ENCODE measurements around the gene ANKFY1. TPM values are rescaled to one million over a fixed set of nuclear protein-coding genes. Genes with fewer than 3 reads are reported as not detected.

ANKFY1 gene
- total RNA-seq, 4 donors from 2014 or later: 43.3 to 49.8 (median 46.7) TPM

- Histone ChIP-seq H3K36me3 (peaks cover 0 to 11% (median 0%) of the 10 kb centered on the region in 3 donors), H3K4me1 (peaks cover 0 to 33% (median 16%) of the 10 kb centered on the region in 4 donors), H3K4me3 (no peak overlapping the region), H3K27me3 (no peaks in the 10 kb centered on the region), H3K9me3 (no peaks in the 10 kb centered on the region), H3K27ac (no peak overlapping the region)
- WGBS, 2 donors: 86 to 93% methylated on average over 7 of the region's 7 CpGs
- DNase-seq (ENCODE audit: low spot score in 2 of 2): no peak
- TF ChIP-seq CTCF (IDR thresholded peaks at IDR 0.05) (no peak), EP300 (IDR thresholded peaks at IDR 0.05) (no peak), POLR2A (IDR thresholded peaks at IDR 0.05) (no peak)
Observed at GRCh38 chr17:4307179-4307930, 43.6 kb upstream of the ANKFY1 start.

GRCh38 chr17:4305224-4305623, 41.4 kb upstream of the ANKFY1 start:
- DNase-seq (ENCODE audit: low spot score in 2 of 2): no peak
- H3K36me3 ChIP-seq: peaks cover 0 to 18% (median 0%) of the 10 kb centered on the region in 3 donors
- H3K4me1 ChIP-seq: peaks cover 0 to 20% (median 11%) of the 10 kb centered on the region in 4 donors
- no peaks in the 10 kb centered on the region for H3K9me3 ChIP-seq
- no peak overlapping the region for H3K27ac ChIP-seq
- TF ChIP-seq CTCF (IDR thresholded peaks at IDR 0.05) (no peak), POLR2A (IDR thresholded peaks at IDR 0.05) (no peak)
- 87 to 90% methylated on average over 7 of the region's 7 CpGs for WGBS, 2 donors
- H3K27me3 ChIP-seq: no peaks in the 10 kb centered on the region
- no peak overlapping the region for H3K4me3 ChIP-seq

GRCh38 chr17:4304417-4305027, 40.7 kb upstream of the ANKFY1 start:
- Histone ChIP-seq H3K9me3 (no peaks in the 10 kb centered on the region), H3K4me1 (peaks cover 0 to 15% (median 5%) of the 10 kb centered on the region in 4 donors), H3K27ac (no peak overlapping the region), H3K4me3 (no peak overlapping the region), H3K36me3 (peaks cover 0 to 18% (median 0%) of the 10 kb centered on the region in 3 donors), H3K27me3 (no peaks in the 10 kb centered on the region)
- TF ChIP-seq CTCF (IDR thresholded peaks at IDR 0.05): peak; percentile 42 to 68 (median 62)
- TF ChIP-seq POLR2A (IDR thresholded peaks at IDR 0.05): no peak
- peak in 1 of 2 donors; percentile 81 for DNase-seq (ENCODE audit: low spot score in 2 of 2)
- 48 to 49% methylated on average over 6 of the region's 6 CpGs for WGBS, 2 donors

GRCh38 chr17:4301066-4301465, 37.3 kb upstream of the ANKFY1 start:
- Histone ChIP-seq H3K27me3 (no peaks in the 10 kb centered on the region), H3K4me1 (peaks cover 0 to 22% (median 0%) of the 10 kb centered on the region in 4 donors), H3K9me3 (no peaks in the 10 kb centered on the region), H3K36me3 (peaks cover 0 to 10% (median 0%) of the 10 kb centered on the region in 3 donors), H3K27ac (no peak overlapping the region), H3K4me3 (no peak overlapping the region)
- TF ChIP-seq CTCF (IDR thresholded peaks at IDR 0.05) (no peak), POLR2A (IDR thresholded peaks at IDR 0.05) (no peak), EP300 (IDR thresholded peaks at IDR 0.05) (no peak)
- 51 to 64% methylated on average over 5 of the region's 5 CpGs for WGBS, 2 donors
- no peak for DNase-seq (ENCODE audit: low spot score in 2 of 2)

GRCh38 chr17:4297351-4297750, 33.6 kb upstream of the ANKFY1 start:
- no peaks in the 10 kb centered on the region for H3K27me3 ChIP-seq
- no peaks in the 10 kb centered on the region for H3K9me3 ChIP-seq
- H3K4me1 ChIP-seq: peaks cover 0 to 18% (median 0%) of the 10 kb centered on the region in 4 donors
- H3K36me3 ChIP-seq: peaks cover 0 to 14% (median 0%) of the 10 kb centered on the region in 3 donors
- no peak for DNase-seq (ENCODE audit: low spot score in 2 of 2)
- no peak overlapping the region for H3K27ac ChIP-seq
- WGBS, 2 donors: 56 to 57% methylated on average over 3 of the region's 3 CpGs
- H3K4me3 ChIP-seq: no peak overlapping the region
- TF ChIP-seq EP300 (IDR thresholded peaks at IDR 0.05) (no peak), CTCF (IDR thresholded peaks at IDR 0.05) (no peak), POLR2A (IDR thresholded peaks at IDR 0.05) (no peak)

Measured in tibial nerve (tissue), 4 donors.